Skeletal muscle tissue (tissue), 4 donors: ENCODE measurements around the gene KIAA0319L. TPM values are rescaled to one million over a fixed set of nuclear protein-coding genes. Genes with fewer than 3 reads are reported as not detected.
"Not testable (repeated sequence)": the region's sequence is repeated elsewhere in the genome, so short reads cannot be mapped to it uniquely, and the experiment has no call there.

Source experiments
- H3K27ac ChIP-seq: one replicate; pipeline ENCODE4 v1.7.0; 2013; ENCODE audit warnings: mild to moderate bottlenecking, low read depth, low read length, inconsistent platforms
- H3K27me3 ChIP-seq, 3 donors: one replicate each; pipeline ENCODE4 v1.7.0; 2013; ENCODE audit warnings: low read length in 3 of 3; ENCODE audit not compliant: control insufficient read depth in 3 of 3, insufficient read depth in 3 of 3
- H3K36me3 ChIP-seq, 3 donors: one replicate each; pipeline ENCODE4 v1.7.0; 2013; ENCODE audit warnings: low read length in 3 of 3; ENCODE audit not compliant: control insufficient read depth in 3 of 3, insufficient read depth in 3 of 3
- H3K4me1 ChIP-seq, 3 donors: one replicate each; pipeline ENCODE4 v1.7.0; 2013; ENCODE audit warnings: low read length in 3 of 3, mild to moderate bottlenecking in 3 of 3; ENCODE audit not compliant: control insufficient read depth in 3 of 3, insufficient read depth in 3 of 3
- H3K4me3 ChIP-seq, 3 donors: one replicate each; pipeline ENCODE4 v1.7.0; 2013; ENCODE audit warnings: low read length in 3 of 3
- H3K9ac ChIP-seq, 3 donors: one replicate each; pipeline ENCODE4 v1.7.0; 2013; ENCODE audit warnings: low read length in 3 of 3, mild to moderate bottlenecking in 3 of 3, moderate library complexity in 2 of 3, low read depth in 1 of 3
- H3K9me3 ChIP-seq, 3 donors: one replicate each; pipeline ENCODE4 v1.7.0; 2013; ENCODE audit warnings: low read length in 3 of 3; ENCODE audit not compliant: control insufficient read depth in 3 of 3
- total RNA-seq: library from RNA; depleted of rRNA; stranded (reverse); fragments of >200 nt; gene quantifications from one replicate; pipeline ENCODE4 v1.2.3, GENCODE V29; 2014
- donor health status: Osteomylitis.

The KIAA0319L gene
- total RNA-seq, 1 donor from 2014 or later = 18.3 TPM

GRCh38 chr1:35594005-35594760, 37.0 kb upstream of the KIAA0319L start:
- Histone ChIP-seq H3K27me3 (no peaks in the 10 kb centered on the region), H3K9ac (no peak overlapping the region), H3K36me3 (peaks cover 0 to 5% (median 4%) of the 10 kb centered on the region in 3 donors), H3K9me3 (no peaks in the 10 kb centered on the region), H3K4me3 (no peak overlapping the region), H3K27ac (no peak overlapping the region), H3K4me1 (no peaks in the 10 kb centered on the region)

- H3K9me3 ChIP-seq = no peaks in the 10 kb centered on the region
- H3K9ac ChIP-seq = no peak overlapping the region
- H3K27me3 ChIP-seq = no peaks in the 10 kb centered on the region
- H3K4me3 ChIP-seq = no peak overlapping the region
- no peak overlapping the region for H3K27ac ChIP-seq
- no peaks in the 10 kb centered on the region for H3K4me1 ChIP-seq
- peaks cover 0 to 4% (median 3%) of the 10 kb centered on the region in 3 donors for H3K36me3 ChIP-seq
Observed at GRCh38 chr1:35592991-35593769, 36.0 kb upstream of the KIAA0319L start.

GRCh38 chr1:35591211-35591610, 34.0 kb upstream of the KIAA0319L start:
- H3K27me3 ChIP-seq = no peaks in the 10 kb centered on the region
- H3K36me3 ChIP-seq = peaks cover 0 to 4% (median 3%) of the 10 kb centered on the region in 3 donors
- no peak overlapping the region for H3K27ac ChIP-seq
- H3K4me1 ChIP-seq = no peaks in the 10 kb centered on the region
- H3K9me3 ChIP-seq = no peaks in the 10 kb centered on the region
- H3K4me3 ChIP-seq = no peak overlapping the region
- no peak overlapping the region for H3K9ac ChIP-seq

GRCh38 chr1:35590476-35591040, 33.4 kb upstream of the KIAA0319L start:
- Histone ChIP-seq H3K9ac (no peak overlapping the region), H3K27me3 (no peaks in the 10 kb centered on the region), H3K4me1 (no peaks in the 10 kb centered on the region), H3K27ac (no peak overlapping the region), H3K9me3 (no peaks in the 10 kb centered on the region), H3K4me3 (no peak overlapping the region), H3K36me3 (peaks cover 0 to 4% (median 3%) of the 10 kb centered on the region in 3 donors)

- Histone ChIP-seq H3K4me1 (no peaks in the 10 kb centered on the region), H3K27ac (no peak overlapping the region), H3K36me3 (peaks cover 0 to 4% (median 3%) of the 10 kb centered on the region in 3 donors), H3K9me3 (no peaks in the 10 kb centered on the region), H3K4me3 (no peak overlapping the region), H3K9ac (no peak overlapping the region), H3K27me3 (no peaks in the 10 kb centered on the region)
Observed at GRCh38 chr1:35589516-35590427, 32.6 kb upstream of the KIAA0319L start.

- no peaks in the 10 kb centered on the region for H3K4me1 ChIP-seq
- peaks cover 0 to 4% (median 3%) of the 10 kb centered on the region in 3 donors for H3K36me3 ChIP-seq
- H3K9ac ChIP-seq = no peak overlapping the region
- H3K9me3 ChIP-seq = no peaks in the 10 kb centered on the region
- H3K27me3 ChIP-seq = no peaks in the 10 kb centered on the region
- H3K4me3 ChIP-seq = no peak overlapping the region
- H3K27ac ChIP-seq = no peak overlapping the region
Observed at GRCh38 chr1:35588197-35588910, 31.2 kb upstream of the KIAA0319L start.

GRCh38 chr1:35587736-35588135, 30.5 kb upstream of the KIAA0319L start:
- Histone ChIP-seq H3K9me3 (no peaks in the 10 kb centered on the region), H3K9ac (no peak overlapping the region), H3K36me3 (peaks cover 0 to 4% (median 3%) of the 10 kb centered on the region in 3 donors), H3K27me3 (no peaks in the 10 kb centered on the region), H3K4me3 (no peak overlapping the region), H3K4me1 (no peaks in the 10 kb centered on the region), H3K27ac (no peak overlapping the region)

- Histone ChIP-seq H3K4me3 (no peak overlapping the region), H3K36me3 (peaks cover 0 to 4% (median 3%) of the 10 kb centered on the region in 3 donors), H3K4me1 (no peaks in the 10 kb centered on the region), H3K27ac (no peak overlapping the region), H3K9ac (no peak overlapping the region), H3K9me3 (no peaks in the 10 kb centered on the region), H3K27me3 (no peaks in the 10 kb centered on the region)
Observed at GRCh38 chr1:35586808-35587207, 29.6 kb upstream of the KIAA0319L start.

- H3K9me3 ChIP-seq, H3K4me3 ChIP-seq, H3K4me1 ChIP-seq, H3K9ac ChIP-seq, H3K27ac ChIP-seq, H3K27me3 ChIP-seq, H3K36me3 ChIP-seq: not testable (repeated sequence)
Observed at GRCh38 chr1:35585805-35586204, 28.6 kb upstream of the KIAA0319L start.
